ENCODE results near the gene DTNB.

DNA sequence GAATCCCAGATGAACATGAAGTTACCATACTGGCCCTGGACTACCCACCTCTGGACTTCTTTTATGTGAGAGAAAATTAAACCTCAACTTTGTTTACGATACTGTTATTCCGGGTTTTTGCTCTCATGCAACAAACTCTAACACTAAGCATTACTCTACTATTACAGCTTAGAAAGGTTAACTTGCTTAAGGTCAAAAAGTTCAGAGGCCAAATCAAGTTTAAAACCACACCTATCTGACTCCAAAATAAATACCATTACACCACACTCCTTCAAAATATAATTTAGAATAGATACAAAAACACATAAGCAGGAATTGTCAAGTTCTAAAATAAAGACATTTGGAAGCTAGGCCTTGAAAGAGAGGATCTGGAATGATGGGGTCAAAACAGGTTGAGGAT, 75.0 kb downstream of the DTNB start:
- TF ChIP-seq, protein P1, sequence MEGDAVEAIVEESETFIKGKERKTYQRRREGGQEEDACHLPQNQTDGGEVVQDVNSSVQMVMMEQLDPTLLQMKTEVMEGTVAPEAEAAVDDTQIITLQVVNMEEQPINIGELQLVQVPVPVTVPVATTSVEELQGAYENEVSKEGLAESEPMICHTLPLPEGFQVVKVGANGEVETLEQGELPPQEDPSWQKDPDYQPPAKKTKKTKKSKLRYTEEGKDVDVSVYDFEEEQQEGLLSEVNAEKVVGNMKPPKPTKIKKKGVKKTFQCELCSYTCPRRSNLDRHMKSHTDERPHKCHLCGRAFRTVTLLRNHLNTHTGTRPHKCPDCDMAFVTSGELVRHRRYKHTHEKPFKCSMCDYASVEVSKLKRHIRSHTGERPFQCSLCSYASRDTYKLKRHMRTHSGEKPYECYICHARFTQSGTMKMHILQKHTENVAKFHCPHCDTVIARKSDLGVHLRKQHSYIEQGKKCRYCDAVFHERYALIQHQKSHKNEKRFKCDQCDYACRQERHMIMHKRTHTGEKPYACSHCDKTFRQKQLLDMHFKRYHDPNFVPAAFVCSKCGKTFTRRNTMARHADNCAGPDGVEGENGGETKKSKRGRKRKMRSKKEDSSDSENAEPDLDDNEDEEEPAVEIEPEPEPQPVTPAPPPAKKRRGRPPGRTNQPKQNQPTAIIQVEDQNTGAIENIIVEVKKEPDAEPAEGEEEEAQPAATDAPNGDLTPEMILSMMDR (IDR thresholded peaks at IDR 0.05) = no peak
- TF ChIP-seq POLR2AphosphoS5 (IDR thresholded peaks at IDR 0.05) = no peak
- no peak for TF ChIP-seq EP300 (IDR thresholded peaks at IDR 0.05)
- TF ChIP-seq POLR2A (IDR thresholded peaks at IDR 0.05) = no peak

Measured in gastroesophageal sphincter (tissue), 3 donors.